K562 (cell line): ENCODE data around the gene HDLBP.

ENCODE experiments used
- LARP7 ChIP-seq: fragments of 450-650 bp; IDR thresholded peaks from 2 replicates; pipeline ENCODE4 v1.6.1; 2016
- MAFK ChIP-seq: IDR thresholded peaks from 2 replicates; pipeline ENCODE4 v1.6.1; 2011; ENCODE audit warnings: low read length, improper control_type of control experiment
- MCM7 ChIP-seq, 2 experiments: fragments of 450-650 bp; IDR thresholded peaks; 2 replicates each; pipeline ENCODE4 v1.6.1; 2016 to 2018
- TRIM28 ChIP-seq: fragments of 450-650 bp; IDR thresholded peaks from 2 replicates; pipeline ENCODE4 v1.6.1; 2017
- TF ChIP-seq, protein P1 (sequence below): fragments of 450-650 bp; IDR thresholded peaks from 2 replicates; pipeline ENCODE4 v1.6.1; 2016; ENCODE audit warnings: mild to moderate bottlenecking
- TF ChIP-seq, protein P2 (sequence below), 3 experiments: IDR thresholded peaks in 2 of 3; conservative IDR thresholded peaks in 1 of 3; 2 replicates each; pipeline ENCODE4 v1.5.1; 2011 to 2012; ENCODE audit warnings: low read length in 3 of 3, mild to moderate bottlenecking in 3 of 3, control low read depth in 2 of 3, improper control_type of control experiment in 1 of 3, inconsistent platforms in 1 of 3, low read depth in 1 of 3, mixed read lengths in 1 of 3, moderate library complexity in 1 of 3; ENCODE audit not compliant: insufficient read depth in 2 of 3
- TF ChIP-seq, protein P3 (sequence below), 2 experiments: fragments of 200-800 bp in 1 of 2; sonication (Bioruptor generic) in 1 of 2; sonication (generic) in 1 of 2; formaldehyde crosslinking in 1 of 2; IDR thresholded peaks in 1 of 2; conservative IDR thresholded peaks in 1 of 2; 2 replicates each; pipeline versions ENCODE4 v1.5.0 to v1.6.1; 2016 to 2020; ENCODE audit warnings: missing compliant biosample characterization in 1 of 2, missing genetic modification characterization in 1 of 2, missing genetic modification reagents in 1 of 2

- no peak for TF ChIP-seq LARP7
- TF ChIP-seq, protein P1, sequence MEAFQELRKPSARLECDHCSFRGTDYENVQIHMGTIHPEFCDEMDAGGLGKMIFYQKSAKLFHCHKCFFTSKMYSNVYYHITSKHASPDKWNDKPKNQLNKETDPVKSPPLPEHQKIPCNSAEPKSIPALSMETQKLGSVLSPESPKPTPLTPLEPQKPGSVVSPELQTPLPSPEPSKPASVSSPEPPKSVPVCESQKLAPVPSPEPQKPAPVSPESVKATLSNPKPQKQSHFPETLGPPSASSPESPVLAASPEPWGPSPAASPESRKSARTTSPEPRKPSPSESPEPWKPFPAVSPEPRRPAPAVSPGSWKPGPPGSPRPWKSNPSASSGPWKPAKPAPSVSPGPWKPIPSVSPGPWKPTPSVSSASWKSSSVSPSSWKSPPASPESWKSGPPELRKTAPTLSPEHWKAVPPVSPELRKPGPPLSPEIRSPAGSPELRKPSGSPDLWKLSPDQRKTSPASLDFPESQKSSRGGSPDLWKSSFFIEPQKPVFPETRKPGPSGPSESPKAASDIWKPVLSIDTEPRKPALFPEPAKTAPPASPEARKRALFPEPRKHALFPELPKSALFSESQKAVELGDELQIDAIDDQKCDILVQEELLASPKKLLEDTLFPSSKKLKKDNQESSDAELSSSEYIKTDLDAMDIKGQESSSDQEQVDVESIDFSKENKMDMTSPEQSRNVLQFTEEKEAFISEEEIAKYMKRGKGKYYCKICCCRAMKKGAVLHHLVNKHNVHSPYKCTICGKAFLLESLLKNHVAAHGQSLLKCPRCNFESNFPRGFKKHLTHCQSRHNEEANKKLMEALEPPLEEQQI = no peak
- TF ChIP-seq MAFK = no peak
- TF ChIP-seq, protein P2, sequence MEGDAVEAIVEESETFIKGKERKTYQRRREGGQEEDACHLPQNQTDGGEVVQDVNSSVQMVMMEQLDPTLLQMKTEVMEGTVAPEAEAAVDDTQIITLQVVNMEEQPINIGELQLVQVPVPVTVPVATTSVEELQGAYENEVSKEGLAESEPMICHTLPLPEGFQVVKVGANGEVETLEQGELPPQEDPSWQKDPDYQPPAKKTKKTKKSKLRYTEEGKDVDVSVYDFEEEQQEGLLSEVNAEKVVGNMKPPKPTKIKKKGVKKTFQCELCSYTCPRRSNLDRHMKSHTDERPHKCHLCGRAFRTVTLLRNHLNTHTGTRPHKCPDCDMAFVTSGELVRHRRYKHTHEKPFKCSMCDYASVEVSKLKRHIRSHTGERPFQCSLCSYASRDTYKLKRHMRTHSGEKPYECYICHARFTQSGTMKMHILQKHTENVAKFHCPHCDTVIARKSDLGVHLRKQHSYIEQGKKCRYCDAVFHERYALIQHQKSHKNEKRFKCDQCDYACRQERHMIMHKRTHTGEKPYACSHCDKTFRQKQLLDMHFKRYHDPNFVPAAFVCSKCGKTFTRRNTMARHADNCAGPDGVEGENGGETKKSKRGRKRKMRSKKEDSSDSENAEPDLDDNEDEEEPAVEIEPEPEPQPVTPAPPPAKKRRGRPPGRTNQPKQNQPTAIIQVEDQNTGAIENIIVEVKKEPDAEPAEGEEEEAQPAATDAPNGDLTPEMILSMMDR (IDR thresholded peaks at IDR 0.05 in 2 of 3, conservative IDR thresholded peaks at IDR 0.05 in 1 of 3; ENCODE audit: insufficient read depth in 2 of 3, low read depth in 1 of 3, low read length in 3 of 3) = peak; percentile 16 to 29 (median 25); a peak in 3 of 6 replicates
- TF ChIP-seq TRIM28 = no peak
- TF ChIP-seq, protein P3, sequence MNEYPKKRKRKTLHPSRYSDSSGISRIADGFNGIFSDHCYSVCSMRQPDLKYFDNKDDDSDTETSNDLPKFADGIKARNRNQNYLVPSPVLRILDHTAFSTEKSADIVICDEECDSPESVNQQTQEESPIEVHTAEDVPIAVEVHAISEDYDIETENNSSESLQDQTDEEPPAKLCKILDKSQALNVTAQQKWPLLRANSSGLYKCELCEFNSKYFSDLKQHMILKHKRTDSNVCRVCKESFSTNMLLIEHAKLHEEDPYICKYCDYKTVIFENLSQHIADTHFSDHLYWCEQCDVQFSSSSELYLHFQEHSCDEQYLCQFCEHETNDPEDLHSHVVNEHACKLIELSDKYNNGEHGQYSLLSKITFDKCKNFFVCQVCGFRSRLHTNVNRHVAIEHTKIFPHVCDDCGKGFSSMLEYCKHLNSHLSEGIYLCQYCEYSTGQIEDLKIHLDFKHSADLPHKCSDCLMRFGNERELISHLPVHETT (CRISPR knock-in tag; conservative IDR thresholded peaks at IDR 0.05 in 1 of 2, IDR thresholded peaks at IDR 0.05 in 1 of 2) = no peak
- no peak for TF ChIP-seq MCM7 (IDR thresholded peaks at IDR 0.05)
Observed at GRCh38 chr2:241209271-241209670, 106.2 kb downstream of the HDLBP start.
